ENCODE results near the gene PTPRD. TPM values are rescaled to one million over a fixed set of nuclear protein-coding genes. Genes with fewer than 3 reads are reported as not detected.

PTPRD gene
- total and polyA plus RNA-seq, 9 of the 15 experiments (the other 6 are each of a cell fraction or from before 2014, with no cell fraction given): 0.11 TPM; not detected in 8

GRCh38 chr9:8589476-8589875 is 2023.3 kb downstream of the PTPRD start (continued):
- TF ChIP-seq, protein P1, sequence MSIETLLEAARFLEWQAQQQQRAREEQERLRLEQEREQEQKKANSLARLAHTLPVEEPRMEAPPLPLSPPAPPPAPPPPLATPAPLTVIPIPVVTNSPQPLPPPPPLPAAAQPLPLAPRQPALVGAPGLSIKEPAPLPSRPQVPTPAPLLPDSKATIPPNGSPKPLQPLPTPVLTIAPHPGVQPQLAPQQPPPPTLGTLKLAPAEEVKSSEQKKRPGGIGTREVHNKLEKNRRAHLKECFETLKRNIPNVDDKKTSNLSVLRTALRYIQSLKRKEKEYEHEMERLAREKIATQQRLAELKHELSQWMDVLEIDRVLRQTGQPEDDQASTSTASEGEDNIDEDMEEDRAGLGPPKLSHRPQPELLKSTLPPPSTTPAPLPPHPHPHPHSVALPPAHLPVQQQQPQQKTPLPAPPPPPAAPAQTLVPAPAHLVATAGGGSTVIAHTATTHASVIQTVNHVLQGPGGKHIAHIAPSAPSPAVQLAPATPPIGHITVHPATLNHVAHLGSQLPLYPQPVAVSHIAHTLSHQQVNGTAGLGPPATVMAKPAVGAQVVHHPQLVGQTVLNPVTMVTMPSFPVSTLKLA (conservative IDR thresholded peaks at IDR 0.05): no peak
- TF ChIP-seq ZBTB26 (CRISPR knock-in tag; IDR thresholded peaks at IDR 0.05) (no peak), ZFP30 (CRISPR knock-in tag; IDR thresholded peaks at IDR 0.05; ENCODE audit: borderline replicate concordance) (no peak)

DNA sequence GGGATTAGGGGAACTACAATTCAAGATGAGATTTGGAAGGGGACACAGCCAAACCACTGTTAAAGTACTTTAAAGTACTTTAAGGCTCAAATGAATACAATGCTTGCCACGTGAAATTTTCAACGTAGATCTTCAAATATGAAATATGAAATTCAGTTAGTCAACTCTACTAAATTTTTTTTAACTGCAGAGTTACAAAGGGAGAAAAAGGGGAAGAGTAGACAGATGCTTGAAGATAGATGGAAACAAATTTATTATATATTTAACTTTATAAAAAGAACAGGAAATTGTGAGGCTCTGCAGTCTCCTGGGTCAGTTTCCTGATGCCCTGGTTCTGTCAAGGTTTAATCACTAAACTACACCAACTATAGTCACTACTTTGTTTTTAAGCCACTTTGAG is 2027.8 kb downstream of the PTPRD start:
- in situ Hi-C loops (cut with MboI): no loop called here
- no peaks in the 10 kb centered on the region for H3K79me2 ChIP-seq (ENCODE audit: control insufficient read depth, insufficient read depth, low read length)
- no TSS peak for BruUV-seq (replicated peaks)
- no peak overlapping the region for H3K9ac ChIP-seq (ENCODE audit: insufficient read depth in 1 of 2, low read depth in 2 of 2, low read length in 2 of 2)
- no peaks in the 10 kb centered on the region for H4K20me1 ChIP-seq (replicated peaks; ENCODE audit: control insufficient read depth, insufficient read depth, low read length)
- 0% methylated on average over 2 of the region's 2 CpGs for WGBS (ENCODE audit: insufficient coverage, low coverage, missing lambda C conversion rate)
- no peaks in the 10 kb centered on the region for H3K4me1 ChIP-seq (replicated peaks in 1 of 2; ENCODE audit: control insufficient read depth in 2 of 2, insufficient read depth in 2 of 2, low read length in 2 of 2)
- H3K4me3 ChIP-seq: no peak overlapping the region
- ChIA-PET POLR2A (no interaction called here), CTCF (ENCODE audit: low intra/inter-chr PET ratio) (no interaction called here)
- no peaks in the 10 kb centered on the region for H3K9me3 ChIP-seq (replicated peaks; ENCODE audit: control insufficient read depth, insufficient read depth, low read depth, low read length)
- H3K27ac ChIP-seq (ENCODE audit: extremely low read depth, low read depth, low read length): no peak overlapping the region
- no peaks in the 10 kb centered on the region for H3K36me3 ChIP-seq (ENCODE audit: control insufficient read depth, insufficient read depth, low read length)
- H3K4me2 ChIP-seq (ENCODE audit: insufficient read depth, low read length): no peak overlapping the region
- no peaks in the 10 kb centered on the region for H3K9me1 ChIP-seq (ENCODE audit: control insufficient read depth, insufficient read depth, low read length)
- H3K27me3 ChIP-seq (ENCODE audit: control insufficient read depth in 2 of 2, insufficient read depth in 2 of 2, low read length in 2 of 2): no peaks in the 10 kb centered on the region
- TF ChIP-seq, protein P2, sequence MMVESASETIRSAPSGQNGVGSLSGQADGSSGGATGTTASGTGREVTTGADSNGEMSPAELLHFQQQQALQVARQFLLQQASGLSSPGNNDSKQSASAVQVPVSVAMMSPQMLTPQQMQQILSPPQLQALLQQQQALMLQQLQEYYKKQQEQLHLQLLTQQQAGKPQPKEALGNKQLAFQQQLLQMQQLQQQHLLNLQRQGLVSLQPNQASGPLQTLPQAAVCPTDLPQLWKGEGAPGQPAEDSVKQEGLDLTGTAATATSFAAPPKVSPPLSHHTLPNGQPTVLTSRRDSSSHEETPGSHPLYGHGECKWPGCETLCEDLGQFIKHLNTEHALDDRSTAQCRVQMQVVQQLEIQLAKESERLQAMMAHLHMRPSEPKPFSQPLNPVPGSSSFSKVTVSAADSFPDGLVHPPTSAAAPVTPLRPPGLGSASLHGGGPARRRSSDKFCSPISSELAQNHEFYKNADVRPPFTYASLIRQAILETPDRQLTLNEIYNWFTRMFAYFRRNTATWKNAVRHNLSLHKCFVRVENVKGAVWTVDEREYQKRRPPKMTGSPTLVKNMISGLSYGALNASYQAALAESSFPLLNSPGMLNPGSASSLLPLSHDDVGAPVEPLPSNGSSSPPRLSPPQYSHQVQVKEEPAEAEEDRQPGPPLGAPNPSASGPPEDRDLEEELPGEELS (CRISPR knock-in tag; IDR thresholded peaks at IDR 0.05; ENCODE audit: borderline replicate concordance): no peak
- TF ChIP-seq RBM34 (IDR thresholded peaks at IDR 0.05; ENCODE audit: borderline replicate concordance, insufficient read depth, low read length): no peak
- no peak overlapping the region for H2AFZ ChIP-seq (ENCODE audit: low read depth, low read length)
- intact Hi-C loops (cut with micrococcal nuclease): no loop called here
- DNase-seq (ENCODE audit: extremely low read depth in 1 of 4, low spot score in 3 of 4) (no peak), FAIRE-seq (no peak), ATAC-seq (no peak)
